ENCODE data around the gene SLC24A4.

- TF ChIP-seq RAD21 (conservative IDR thresholded peaks at IDR 0.05) (no peak), REST (IDR thresholded peaks at IDR 0.05; ENCODE audit: borderline replicate concordance) (no peak), EP300 (conservative IDR thresholded peaks at IDR 0.05; ENCODE audit: poor library complexity, severe bottlenecking) (no peak), POLR2AphosphoS5 (IDR thresholded peaks at IDR 0.05) (no peak), EZH2 (IDR thresholded peaks at IDR 0.05; ENCODE audit: borderline replicate concordance, insufficient read depth, low read length, poor library complexity, severe bottlenecking) (no peak), MXI1 (conservative IDR thresholded peaks at IDR 0.05; ENCODE audit: poor library complexity, severe bottlenecking) (no peak), SMC3 (conservative IDR thresholded peaks at IDR 0.05; ENCODE audit: poor library complexity) (no peak)
- TF ChIP-seq, protein P1, sequence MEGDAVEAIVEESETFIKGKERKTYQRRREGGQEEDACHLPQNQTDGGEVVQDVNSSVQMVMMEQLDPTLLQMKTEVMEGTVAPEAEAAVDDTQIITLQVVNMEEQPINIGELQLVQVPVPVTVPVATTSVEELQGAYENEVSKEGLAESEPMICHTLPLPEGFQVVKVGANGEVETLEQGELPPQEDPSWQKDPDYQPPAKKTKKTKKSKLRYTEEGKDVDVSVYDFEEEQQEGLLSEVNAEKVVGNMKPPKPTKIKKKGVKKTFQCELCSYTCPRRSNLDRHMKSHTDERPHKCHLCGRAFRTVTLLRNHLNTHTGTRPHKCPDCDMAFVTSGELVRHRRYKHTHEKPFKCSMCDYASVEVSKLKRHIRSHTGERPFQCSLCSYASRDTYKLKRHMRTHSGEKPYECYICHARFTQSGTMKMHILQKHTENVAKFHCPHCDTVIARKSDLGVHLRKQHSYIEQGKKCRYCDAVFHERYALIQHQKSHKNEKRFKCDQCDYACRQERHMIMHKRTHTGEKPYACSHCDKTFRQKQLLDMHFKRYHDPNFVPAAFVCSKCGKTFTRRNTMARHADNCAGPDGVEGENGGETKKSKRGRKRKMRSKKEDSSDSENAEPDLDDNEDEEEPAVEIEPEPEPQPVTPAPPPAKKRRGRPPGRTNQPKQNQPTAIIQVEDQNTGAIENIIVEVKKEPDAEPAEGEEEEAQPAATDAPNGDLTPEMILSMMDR (IDR thresholded peaks at IDR 0.05; ENCODE audit: poor library complexity, severe bottlenecking): no peak
Measured at GRCh38 chr14:92274055-92274454, 48.9 kb upstream of the SLC24A4 start.

Data from neural cell (in vitro differentiated cells).